ENCODE measurements around the gene ECHDC3. TPM values are rescaled to one million over a fixed set of nuclear protein-coding genes. Genes with fewer than 3 reads are reported as not detected.

ECHDC3 gene
- total RNA-seq, 1 donor from 2014 or later: 4.0 TPM

- peaks cover 9% of the 10 kb centered on the region for H3K36me3 Mint-ChIP-seq
- peaks cover 9% of the 10 kb centered on the region for H3K9me3 Mint-ChIP-seq
- H3K27me3 Mint-ChIP-seq: peaks cover 3% of the 10 kb centered on the region
- no peak for DNase-seq (ENCODE audit: extremely low spot score, unreplicated experiment)
- peak overlapping the region; percentile 70 for H3K4me3 Mint-ChIP-seq
- TF ChIP-seq, protein P1, sequence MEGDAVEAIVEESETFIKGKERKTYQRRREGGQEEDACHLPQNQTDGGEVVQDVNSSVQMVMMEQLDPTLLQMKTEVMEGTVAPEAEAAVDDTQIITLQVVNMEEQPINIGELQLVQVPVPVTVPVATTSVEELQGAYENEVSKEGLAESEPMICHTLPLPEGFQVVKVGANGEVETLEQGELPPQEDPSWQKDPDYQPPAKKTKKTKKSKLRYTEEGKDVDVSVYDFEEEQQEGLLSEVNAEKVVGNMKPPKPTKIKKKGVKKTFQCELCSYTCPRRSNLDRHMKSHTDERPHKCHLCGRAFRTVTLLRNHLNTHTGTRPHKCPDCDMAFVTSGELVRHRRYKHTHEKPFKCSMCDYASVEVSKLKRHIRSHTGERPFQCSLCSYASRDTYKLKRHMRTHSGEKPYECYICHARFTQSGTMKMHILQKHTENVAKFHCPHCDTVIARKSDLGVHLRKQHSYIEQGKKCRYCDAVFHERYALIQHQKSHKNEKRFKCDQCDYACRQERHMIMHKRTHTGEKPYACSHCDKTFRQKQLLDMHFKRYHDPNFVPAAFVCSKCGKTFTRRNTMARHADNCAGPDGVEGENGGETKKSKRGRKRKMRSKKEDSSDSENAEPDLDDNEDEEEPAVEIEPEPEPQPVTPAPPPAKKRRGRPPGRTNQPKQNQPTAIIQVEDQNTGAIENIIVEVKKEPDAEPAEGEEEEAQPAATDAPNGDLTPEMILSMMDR (conservative IDR thresholded peaks at IDR 0.05): no peak
- H3K4me1 Mint-ChIP-seq (ENCODE audit: unreplicated experiment): peaks cover 19% of the 10 kb centered on the region
- peak overlapping the region; percentile 50 for H3K27ac Mint-ChIP-seq
These were observed 1.3 kb upstream of the ECHDC3 start for GRCh38 chr10:11740907-11741306.

- H3K9me3 Mint-ChIP-seq: peaks cover 9% of the 10 kb centered on the region
- peak overlapping the region; percentile 70 for H3K4me3 Mint-ChIP-seq
- TF ChIP-seq, protein P1 (conservative IDR thresholded peaks at IDR 0.05): no peak
- DNase-seq (ENCODE audit: extremely low spot score, unreplicated experiment): no peak
- peaks cover 9% of the 10 kb centered on the region for H3K36me3 Mint-ChIP-seq
- H3K27ac Mint-ChIP-seq: no peak overlapping the region
- peaks cover 3% of the 10 kb centered on the region for H3K27me3 Mint-ChIP-seq
- H3K4me1 Mint-ChIP-seq (ENCODE audit: unreplicated experiment): peaks cover 19% of the 10 kb centered on the region
These were observed 574 bp upstream of the ECHDC3 start for GRCh38 chr10:11741608-11742007.

DNA sequence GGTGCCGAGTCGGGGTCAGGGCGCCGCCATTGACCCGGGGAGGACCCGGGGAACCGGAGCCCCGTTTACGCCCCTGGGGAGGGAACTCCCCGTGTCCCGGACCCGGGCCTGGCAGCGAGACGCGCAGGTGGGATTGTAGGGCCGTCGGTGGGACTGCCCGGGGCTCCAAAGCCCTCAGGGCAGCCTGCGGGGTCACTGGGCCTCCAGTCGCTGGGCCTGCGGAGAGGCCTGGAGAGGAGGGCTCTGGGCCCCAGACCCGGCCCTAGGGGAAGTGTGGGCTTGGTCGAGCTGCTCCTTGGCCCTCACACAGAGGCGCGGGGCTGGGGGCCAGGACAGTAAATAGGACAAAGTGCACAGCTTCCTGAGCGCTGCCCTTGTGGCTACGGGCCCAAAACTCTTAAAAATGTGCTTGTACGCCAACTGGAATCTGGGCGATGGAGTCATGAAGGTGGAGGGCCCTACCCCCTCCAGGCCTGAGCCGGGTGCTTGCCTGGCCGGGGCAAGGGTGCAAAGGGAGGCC lies 657 bp downstream of the ECHDC3 start:
- H3K9me3 Mint-ChIP-seq: peaks cover 3% of the 10 kb centered on the region
- DNase-seq (ENCODE audit: extremely low spot score, unreplicated experiment): no peak
- H3K36me3 Mint-ChIP-seq: peaks cover 3% of the 10 kb centered on the region
- peaks cover 12% of the 10 kb centered on the region for H3K4me1 Mint-ChIP-seq (ENCODE audit: unreplicated experiment)
- H3K27me3 Mint-ChIP-seq: peaks cover 3% of the 10 kb centered on the region
- H3K27ac Mint-ChIP-seq: no peak overlapping the region
- H3K4me3 Mint-ChIP-seq: peak overlapping the region; percentile 71
- TF ChIP-seq, protein P1 (conservative IDR thresholded peaks at IDR 0.05): no peak

GRCh38 chr10:11743461-11744338 lies 1.5 kb downstream of the ECHDC3 start:
- no peak for DNase-seq (ENCODE audit: extremely low spot score, unreplicated experiment)
- peaks cover 3% of the 10 kb centered on the region for H3K27me3 Mint-ChIP-seq
- peak overlapping the region; percentile 71 for H3K4me3 Mint-ChIP-seq
- no peaks in the 10 kb centered on the region for H3K9me3 Mint-ChIP-seq
- TF ChIP-seq, protein P1 (conservative IDR thresholded peaks at IDR 0.05): no peak
- H3K4me1 Mint-ChIP-seq (ENCODE audit: unreplicated experiment): peaks cover 8% of the 10 kb centered on the region
- no peak overlapping the region for H3K27ac Mint-ChIP-seq
- H3K36me3 Mint-ChIP-seq: no peaks in the 10 kb centered on the region

DNA sequence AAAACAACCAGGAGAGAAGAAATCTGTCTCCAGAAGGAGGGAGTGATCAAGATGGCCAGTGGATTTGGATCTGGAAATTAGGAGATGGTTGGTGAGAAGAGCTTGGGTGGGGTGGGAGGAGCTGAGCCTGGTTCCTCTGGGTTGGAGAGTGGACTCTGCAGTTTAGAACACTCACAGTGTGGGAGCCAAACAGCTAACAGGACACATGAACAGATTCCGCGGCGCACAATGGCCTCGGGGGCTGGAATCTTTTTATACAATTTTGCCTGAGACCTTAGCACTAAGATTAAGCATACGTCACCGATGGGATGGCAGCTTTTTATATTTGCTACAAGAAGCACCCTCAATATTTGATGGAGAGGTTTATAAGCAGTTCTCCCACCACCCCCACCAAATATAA lies 2.9 kb downstream of the ECHDC3 start:
- no peaks in the 10 kb centered on the region for H3K9me3 Mint-ChIP-seq
- H3K4me3 Mint-ChIP-seq: no peak overlapping the region
- no peak for DNase-seq (ENCODE audit: extremely low spot score, unreplicated experiment)
- H3K27me3 Mint-ChIP-seq: peaks cover 3% of the 10 kb centered on the region
- H3K27ac Mint-ChIP-seq: no peak overlapping the region
- peaks cover 13% of the 10 kb centered on the region for H3K4me1 Mint-ChIP-seq (ENCODE audit: unreplicated experiment)
- H3K36me3 Mint-ChIP-seq: no peaks in the 10 kb centered on the region
- TF ChIP-seq, protein P1 (conservative IDR thresholded peaks at IDR 0.05): no peak

Measured in type B pancreatic cell (in vitro differentiated cells).